Measurements from ENCODE around the gene MYO7B. TPM values are rescaled to one million over a fixed set of nuclear protein-coding genes. Genes with fewer than 3 reads are reported as not detected.
"Not testable (repeated sequence)": the region's sequence is repeated elsewhere in the genome, so short reads cannot be mapped to it uniquely, and the experiment has no call there.

MYO7B gene
- total and polyA plus RNA-seq, 10 donors: 32.3 to 165 (median 52.9) TPM

GRCh38 chr2:127528487-127528886 lies 7.0 kb upstream of the MYO7B start:
- 67 to 84% (median 69%) methylated on average over 4 of the region's 4 CpGs for WGBS, 5 donors
- Histone ChIP-seq H3K4me3 (no peak overlapping the region), H3K27ac (no peak overlapping the region), H3K4me1 (peaks cover 19 to 33% (median 29%) of the 10 kb centered on the region in 6 donors), H3K36me3 (peaks cover 0 to 5% (median under 1%) of the 10 kb centered on the region in 6 donors), H3K27me3 (replicated peaks in 1 of 7) (no peaks in the 10 kb centered on the region), H3K9me3 (peaks cover 0 to 4% (median 0%) of the 10 kb centered on the region in 8 donors)
- intact Hi-C loops (cut with DNase I; ENCODE audit: low total_unique reads): no loop called here
- TF ChIP-seq CTCF (IDR thresholded peaks at IDR 0.05 in 8 of 11, conservative IDR thresholded peaks at IDR 0.05 in 3 of 11) (no peak), POLR2A (IDR thresholded peaks at IDR 0.05) (no peak), POLR2AphosphoS5 (IDR thresholded peaks at IDR 0.05) (no peak)
- no peak for DNase-seq

GRCh38 chr2:127529416-127529815 lies 6.1 kb upstream of the MYO7B start:
- H3K36me3 ChIP-seq; DNase-seq; H3K27ac ChIP-seq; H3K27me3 ChIP-seq (replicated peaks in 1 of 7); H3K9me3 ChIP-seq; H3K4me3 ChIP-seq; intact Hi-C loops (cut with DNase I; ENCODE audit: low total_unique reads): not testable (repeated sequence)
- peaks cover 12 to 24% (median 20%) of the 10 kb centered on the region in 6 donors for H3K4me1 ChIP-seq
- WGBS, 5 donors: 88 to 94% (median 91%) methylated on average over 2 of the region's 2 CpGs

GRCh38 chr2:127530245-127531140 lies 5.0 kb upstream of the MYO7B start:
- H3K4me3 ChIP-seq: no peak overlapping the region
- 83 to 91% (median 91%) methylated on average over 3 of the region's 3 CpGs for WGBS, 5 donors
- DNase-seq: no peak
- H3K9me3 ChIP-seq: peaks cover 0 to 4% (median 0%) of the 10 kb centered on the region in 8 donors
- H3K27me3 ChIP-seq (replicated peaks in 1 of 7): peaks cover 0 to 4% (median 0%) of the 10 kb centered on the region in 7 donors
- H3K36me3 ChIP-seq: no peaks in the 10 kb centered on the region
- peaks cover 5 to 13% (median 9%) of the 10 kb centered on the region in 6 donors for H3K4me1 ChIP-seq
- no peak for TF ChIP-seq POLR2AphosphoS5 (IDR thresholded peaks at IDR 0.05)
- TF ChIP-seq POLR2A (IDR thresholded peaks at IDR 0.05): no peak
- TF ChIP-seq CTCF (IDR thresholded peaks at IDR 0.05 in 8 of 11, conservative IDR thresholded peaks at IDR 0.05 in 3 of 11): no peak
- intact Hi-C loops (cut with DNase I; ENCODE audit: low total_unique reads): no loop called here
- H3K27ac ChIP-seq: no peak overlapping the region

- H3K27me3 ChIP-seq (replicated peaks in 1 of 7): peaks cover 0 to 12% (median 0%) of the 10 kb centered on the region in 7 donors
- H3K9me3 ChIP-seq: peaks cover 0 to 4% (median 0%) of the 10 kb centered on the region in 8 donors
- intact Hi-C loops (cut with DNase I; ENCODE audit: low total_unique reads): no loop called here
- no peak overlapping the region for H3K4me3 ChIP-seq
- WGBS, 5 donors: 48 to 73% (median 70%) methylated on average over 4 of the region's 4 CpGs
- H3K27ac ChIP-seq: no peak overlapping the region
- H3K36me3 ChIP-seq: no peaks in the 10 kb centered on the region
- no peak for TF ChIP-seq POLR2AphosphoS5 (IDR thresholded peaks at IDR 0.05)
- TF ChIP-seq CTCF (IDR thresholded peaks at IDR 0.05 in 8 of 11, conservative IDR thresholded peaks at IDR 0.05 in 3 of 11): no peak
- no peak for TF ChIP-seq POLR2A (IDR thresholded peaks at IDR 0.05)
- H3K4me1 ChIP-seq: peaks cover 5 to 10% (median 8%) of the 10 kb centered on the region in 6 donors
- no peak for DNase-seq
Measured at GRCh38 chr2:127531221-127531648, 4.2 kb upstream of the MYO7B start.
